HG03457 (cell line): ENCODE results near the gene WWOX.

Experiments
- ATAC-seq: cut with Tn5 transposase; IDR thresholded peaks from one replicate; pipeline ENCODE4 v1.9.1; 2021; ENCODE audit warnings: moderate number of reproducible peaks; ENCODE audit not compliant: unreplicated experiment

Gene WWOX

DNA sequence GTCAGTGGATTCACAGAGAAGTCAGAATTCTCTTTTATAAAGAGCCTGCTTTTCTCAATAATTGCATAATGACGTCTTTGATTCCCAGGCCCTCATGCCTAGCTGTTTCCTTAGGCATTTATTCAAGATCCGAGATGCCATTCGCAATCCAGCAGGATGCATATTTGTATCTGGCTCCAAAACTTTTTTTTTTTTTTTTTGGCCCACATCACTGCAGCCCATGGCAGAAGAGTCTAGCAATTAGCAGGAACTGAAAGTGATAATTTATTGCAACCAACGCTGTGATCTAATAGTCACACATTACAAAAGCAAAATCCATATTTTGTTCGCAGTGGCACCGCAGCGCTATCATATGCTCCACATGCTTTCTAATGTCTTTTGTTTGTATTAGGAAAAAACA lies 997.7 kb downstream of the WWOX start:
- ATAC-seq, result no peak

DNA sequence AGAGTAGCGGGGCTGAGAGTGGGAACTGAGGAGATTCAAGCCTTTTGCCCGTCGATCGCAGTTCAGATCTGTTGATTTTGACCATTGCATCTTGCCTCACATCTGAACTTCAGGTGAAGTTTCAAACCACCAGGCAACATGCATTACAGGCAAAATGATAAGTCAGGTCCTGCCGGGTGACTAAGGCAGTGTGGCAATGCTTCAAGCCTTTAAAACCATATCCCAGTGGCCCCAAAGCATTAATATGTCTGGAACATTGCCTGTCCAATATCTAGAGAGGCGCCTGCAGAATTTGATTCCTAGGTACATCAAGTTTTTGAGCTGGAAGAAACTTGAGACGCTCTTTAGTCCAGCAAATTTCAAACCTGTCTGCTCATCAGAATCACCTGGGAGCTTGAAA lies 998.3 kb downstream of the WWOX start:
- ATAC-seq, result no peak

DNA sequence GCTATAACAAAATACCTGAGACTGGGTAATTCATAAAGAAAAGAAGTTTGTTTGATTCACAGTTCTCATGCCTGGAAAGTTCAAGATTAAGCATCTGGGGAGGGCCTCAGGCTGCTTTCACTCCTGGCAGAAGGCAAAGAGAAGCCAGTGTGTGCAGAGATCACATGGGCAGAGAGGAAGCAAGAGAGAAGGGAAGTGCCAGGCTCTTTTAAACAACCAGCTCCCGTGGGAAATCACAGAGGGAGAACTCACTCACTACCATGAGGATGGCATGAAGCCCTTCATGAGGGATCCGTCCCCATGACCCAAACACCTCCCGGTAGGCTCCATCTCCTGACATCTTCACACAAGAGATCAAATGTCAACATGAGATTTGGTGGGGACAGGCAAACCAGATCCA lies 999.5 kb downstream of the WWOX start:
- ATAC-seq, result no peak

DNA sequence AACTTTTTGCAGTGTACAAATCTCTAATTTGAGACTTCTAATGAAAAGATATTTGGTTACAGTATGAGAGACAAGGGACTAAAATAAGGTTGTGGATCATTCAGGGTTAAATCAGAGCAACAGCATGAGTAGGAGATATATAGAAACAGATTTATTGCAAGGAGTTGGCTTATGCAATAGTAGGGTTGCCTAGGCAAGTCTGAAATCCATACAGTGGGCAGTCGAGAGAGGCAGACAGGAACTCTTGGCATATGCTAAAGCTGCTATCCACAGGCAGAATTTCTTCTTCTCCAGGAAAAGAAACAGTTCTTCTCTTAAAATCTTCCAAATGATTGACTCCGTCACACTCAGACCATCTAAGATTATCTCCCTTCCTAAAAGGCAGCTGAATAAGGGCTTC lies 1000.3 kb downstream of the WWOX start:
- no peak for ATAC-seq

DNA sequence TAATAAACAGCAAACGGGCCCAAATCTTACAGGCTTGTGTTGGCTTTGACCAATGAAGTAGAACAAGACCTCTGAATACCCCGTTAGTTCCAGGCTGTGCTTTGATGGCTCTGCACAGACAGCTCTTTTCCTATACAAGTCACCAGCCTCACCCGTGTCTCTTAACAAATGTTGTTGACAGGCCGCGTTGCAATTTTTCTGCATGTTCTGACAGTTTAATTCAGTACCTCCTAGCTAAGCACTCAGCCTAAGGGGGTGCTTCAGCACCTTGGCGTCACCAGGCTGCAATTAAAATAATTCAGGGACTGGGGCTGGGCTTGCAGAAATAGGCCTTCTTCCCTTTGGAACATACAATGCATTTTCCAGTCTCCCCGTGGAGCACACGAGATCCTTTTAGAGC lies 1001.0 kb downstream of the WWOX start:
- ATAC-seq, result no peak

DNA sequence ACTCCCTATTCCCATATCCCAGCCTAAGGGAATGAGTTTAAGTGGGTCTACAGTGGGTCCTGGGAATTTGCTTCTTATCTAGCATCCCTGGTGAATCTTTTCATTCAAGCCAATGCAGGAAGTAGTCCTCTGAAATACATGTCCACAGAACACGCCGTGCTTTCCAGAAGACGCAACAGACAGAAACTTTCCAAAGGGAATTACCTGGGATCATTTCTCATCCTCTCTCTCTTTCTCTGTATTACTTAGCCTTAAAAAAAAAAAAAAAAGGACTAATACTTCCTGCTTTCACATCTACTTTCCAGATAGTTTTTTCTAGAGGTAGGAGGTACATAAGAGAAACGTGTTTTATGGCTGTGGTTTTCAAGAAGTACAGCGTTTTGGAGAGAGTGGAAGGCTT lies 1002.0 kb downstream of the WWOX start:
- ATAC-seq, result no peak

DNA sequence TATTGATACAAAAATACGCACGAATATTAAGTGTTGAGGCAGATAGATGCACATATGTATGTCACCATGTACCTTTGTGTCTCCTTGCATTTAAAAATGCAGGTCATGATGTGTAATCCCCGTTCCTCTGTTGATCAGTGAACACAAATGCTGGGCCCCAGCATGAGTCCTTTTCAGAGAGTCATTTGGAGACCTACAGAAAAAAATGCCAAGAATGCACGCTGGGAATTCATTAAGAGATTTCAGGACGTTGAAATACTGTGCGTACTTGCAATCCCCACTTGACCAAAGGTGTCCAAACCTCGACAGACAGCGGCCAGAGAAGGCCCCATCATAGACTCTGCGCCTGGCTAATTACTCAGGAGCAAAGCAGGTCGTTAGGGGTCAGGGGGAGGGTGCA lies 1005.1 kb downstream of the WWOX start:
- no peak for ATAC-seq

DNA sequence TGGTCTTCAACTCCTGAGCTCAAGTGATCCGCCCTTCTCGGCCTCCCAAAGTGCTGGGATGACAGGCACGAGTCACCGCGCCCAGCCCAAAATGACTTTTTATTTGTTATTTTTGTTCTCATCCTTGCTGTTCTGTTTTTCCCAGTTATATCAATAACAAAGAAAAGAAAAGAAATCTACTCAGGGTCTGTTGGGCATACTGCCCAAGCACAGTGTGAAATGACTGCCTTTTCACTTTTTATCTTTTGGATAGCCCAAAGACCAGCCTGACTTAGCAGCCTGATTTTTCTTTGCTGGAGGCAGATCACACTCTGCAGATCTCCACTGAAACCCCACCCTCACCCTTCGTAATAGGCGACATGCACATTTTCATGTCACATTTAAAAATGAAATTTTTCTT lies 1007.8 kb downstream of the WWOX start:
- no peak for ATAC-seq

DNA sequence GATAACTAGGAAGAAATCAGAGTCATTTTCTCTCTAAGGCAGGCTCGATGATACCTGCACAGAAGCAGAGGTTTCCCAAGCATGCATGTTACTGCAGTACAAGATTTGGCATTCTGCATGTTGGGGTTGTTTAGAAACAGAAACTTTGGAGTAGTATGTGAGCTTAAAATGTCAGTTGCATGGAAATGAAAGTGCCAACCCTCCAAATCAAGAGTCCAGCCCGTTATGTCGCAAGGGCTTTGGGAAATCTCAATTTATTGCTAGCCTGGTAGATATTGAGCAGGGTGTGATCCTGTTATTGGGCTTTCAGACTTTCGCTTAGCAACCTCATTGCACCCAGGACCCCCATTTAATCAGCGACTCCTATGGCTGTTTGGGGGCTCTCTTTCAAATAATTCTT lies 1010.3 kb downstream of the WWOX start:
- no peak for ATAC-seq

DNA sequence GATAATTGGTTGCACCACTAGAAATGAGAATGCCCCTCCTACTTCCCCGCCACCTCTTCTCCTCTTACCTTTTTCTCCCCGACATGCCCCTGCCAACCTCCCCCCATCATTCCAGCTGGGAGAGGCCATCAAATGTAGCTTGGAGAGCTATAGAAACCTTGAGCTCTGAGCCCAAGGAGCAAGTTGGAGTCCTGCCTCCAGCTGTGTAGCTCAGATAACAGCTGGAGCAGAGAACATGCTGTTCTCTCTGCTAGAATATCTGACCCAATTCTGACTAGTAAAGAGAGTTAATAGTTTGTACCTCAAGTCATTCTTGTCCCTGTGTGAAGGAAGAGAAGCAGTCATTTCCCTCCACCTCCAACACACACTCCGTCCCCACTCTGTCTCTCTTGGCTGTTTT lies 1010.8 kb downstream of the WWOX start:
- no peak for ATAC-seq

DNA sequence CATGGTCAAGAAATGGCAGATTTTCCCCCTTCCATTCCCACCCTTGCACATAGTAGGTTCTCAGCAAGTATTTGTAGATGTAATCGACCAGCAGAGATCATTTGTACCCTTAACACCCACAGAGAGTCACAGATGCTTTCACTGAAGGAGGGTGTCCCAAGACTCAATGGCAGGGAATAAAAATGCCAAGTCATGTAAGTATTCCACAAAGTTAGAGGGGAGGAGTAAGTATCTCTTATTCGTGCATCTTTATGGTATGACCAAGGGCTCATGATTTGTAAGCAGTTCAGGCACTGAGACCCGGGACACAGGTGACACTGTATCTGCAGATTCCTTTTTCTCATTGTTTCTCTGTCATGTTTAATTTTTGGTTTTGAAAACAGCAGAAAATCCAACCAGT lies 1011.5 kb downstream of the WWOX start:
- ATAC-seq, result no peak

DNA sequence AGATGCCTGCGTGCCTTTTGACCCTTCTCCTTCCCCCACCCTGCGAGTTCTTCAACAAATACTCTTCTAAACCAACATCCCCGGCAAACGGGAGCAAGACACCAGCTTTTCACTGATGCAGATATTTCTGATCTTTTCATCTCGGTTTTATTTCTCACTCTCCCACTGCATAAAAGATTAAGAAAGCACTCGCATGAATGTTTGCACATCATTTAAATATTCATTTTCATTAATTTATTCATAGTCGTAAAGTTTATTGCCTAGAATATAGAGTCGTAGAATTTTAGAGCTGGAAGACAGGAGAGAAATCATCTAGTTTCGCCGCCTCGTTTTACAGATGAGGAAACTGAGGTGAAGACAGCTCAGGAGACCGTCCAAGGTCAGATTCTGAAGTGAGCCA lies 1013.0 kb downstream of the WWOX start:
- ATAC-seq, result no peak

DNA sequence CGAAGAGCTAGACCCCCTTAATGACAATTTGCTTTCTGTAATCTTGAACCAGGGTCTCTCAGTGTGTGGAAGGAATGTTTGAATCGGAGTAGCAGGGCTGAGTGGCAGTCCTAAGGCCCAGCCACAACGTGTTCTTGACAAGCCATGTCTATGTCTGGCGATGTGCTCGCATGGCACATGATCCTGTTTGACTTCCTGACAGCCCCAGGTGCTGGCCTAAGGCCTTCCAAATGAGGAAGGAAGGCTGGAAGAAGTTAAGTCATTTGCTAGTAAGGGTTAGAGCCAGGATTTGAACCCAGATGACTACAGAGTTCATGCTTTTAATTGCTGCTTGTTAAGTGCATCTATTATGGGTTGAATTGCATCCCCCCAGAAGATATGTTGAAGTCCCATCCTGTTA lies 1014.4 kb downstream of the WWOX start:
- no peak for ATAC-seq

DNA sequence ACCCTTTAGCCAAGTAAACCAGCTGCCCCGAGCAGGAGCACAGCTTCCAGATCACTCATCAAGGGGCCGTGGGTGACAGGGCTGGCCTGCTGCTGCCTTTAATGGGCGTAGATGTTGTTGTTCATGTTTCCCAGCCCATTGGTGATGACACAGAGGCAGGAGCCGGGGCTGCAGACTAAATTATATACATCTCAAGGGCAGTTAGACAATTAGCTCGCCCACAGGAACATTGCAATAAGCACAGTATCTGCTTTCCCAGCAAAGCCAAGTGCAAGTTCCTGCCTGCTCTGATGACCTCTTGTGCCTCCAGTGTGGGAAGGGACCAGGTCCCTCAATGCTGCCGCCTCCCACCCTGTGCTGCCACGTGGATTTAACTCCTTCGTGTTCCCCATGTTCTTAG lies 1015.3 kb downstream of the WWOX start:
- ATAC-seq, result no peak

DNA sequence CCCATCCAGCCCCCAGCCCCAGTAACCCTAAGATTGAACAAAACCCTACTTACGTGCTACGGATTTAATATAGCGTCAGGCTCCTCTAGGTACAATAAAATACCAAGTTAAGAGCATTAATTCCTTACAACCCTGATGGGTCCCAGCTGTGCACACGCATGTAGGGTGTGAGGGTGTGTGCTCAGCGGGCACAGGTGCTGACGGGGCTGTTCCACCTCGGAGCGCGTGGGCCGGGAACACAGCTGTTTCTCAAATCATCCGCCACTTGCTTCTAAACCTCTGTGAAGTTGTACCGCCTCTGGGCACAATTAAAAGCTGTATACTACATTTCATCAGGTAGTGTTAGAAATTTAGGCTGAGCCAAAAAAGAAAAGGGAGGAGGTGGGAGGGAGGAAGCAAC lies 1022.5 kb downstream of the WWOX start:
- no peak for ATAC-seq

DNA sequence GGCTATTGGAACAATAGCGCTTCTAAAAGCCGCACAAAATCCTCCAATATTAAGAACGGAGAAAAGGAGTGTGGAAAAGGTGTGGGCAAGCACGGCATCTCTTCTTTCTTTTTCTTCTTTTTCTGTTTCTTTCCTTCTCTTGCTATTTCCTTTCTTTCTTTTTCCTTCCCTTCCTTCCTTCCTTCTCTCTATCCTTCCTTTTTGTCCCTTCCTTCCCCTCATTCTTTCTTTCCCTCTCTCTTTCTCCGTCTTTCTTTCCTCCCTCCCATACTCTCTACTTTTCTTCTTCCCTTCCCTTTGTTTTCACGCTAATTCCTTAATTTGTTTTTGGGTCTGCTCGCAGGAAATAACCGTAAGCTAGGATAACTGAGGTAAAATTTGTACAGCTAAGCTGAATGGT lies 1022.9 kb downstream of the WWOX start:
- ATAC-seq, result no peak

DNA sequence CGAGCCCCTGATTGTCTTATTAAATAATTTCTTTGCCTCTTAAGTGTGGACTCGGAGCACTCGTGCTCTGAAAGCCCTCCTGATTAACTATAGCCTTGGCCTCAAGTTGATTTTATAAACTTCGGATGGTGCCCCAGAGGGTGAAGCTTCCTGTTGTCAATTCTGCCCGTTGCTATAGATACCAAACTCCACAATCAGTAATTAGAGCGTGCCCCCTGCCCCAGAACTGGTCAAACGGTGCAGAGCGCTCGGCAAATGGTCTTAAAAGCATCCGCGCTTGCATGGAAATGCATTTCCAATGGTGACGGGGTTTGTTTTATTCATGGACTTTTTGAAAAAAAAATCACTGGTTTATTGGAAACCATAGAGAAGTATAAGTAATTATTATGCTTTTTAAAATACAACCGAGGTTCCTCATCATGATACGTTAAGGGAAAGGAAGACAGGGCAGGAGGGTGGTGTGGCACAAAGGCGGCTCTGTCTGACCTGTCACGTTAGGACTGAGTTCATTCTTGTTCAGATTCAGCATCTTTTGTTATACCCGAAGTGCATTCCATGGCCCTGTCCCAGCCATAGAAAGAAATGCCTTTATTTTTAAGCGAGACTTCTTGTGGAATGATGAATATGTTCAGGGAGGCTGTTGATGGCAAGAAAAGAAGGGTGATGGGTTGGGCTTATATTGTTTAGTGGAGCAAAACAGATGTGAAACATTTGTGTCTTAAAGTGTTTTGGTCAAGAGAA lies 1024.7 kb downstream of the WWOX start:
- no peak for ATAC-seq

DNA sequence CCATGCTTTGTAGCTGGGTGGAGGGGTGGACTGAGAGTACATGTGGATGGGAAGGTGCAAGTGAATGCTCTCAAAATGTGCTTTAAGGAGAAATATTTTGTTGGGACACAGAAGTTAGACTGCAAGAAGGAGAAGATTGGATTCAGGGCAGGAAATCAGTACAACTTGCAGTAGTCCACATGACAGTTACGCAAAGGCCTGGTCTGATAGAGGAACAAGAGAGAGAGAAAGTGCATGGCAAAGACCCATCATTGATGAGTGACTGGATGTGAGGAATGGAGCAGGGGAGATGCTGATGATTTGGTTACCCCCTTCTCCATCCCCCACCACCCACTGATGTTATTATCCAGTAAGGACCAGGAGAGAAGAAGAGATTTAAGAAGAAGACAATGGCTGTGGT lies 1028.3 kb downstream of the WWOX start:
- no peak for ATAC-seq

DNA sequence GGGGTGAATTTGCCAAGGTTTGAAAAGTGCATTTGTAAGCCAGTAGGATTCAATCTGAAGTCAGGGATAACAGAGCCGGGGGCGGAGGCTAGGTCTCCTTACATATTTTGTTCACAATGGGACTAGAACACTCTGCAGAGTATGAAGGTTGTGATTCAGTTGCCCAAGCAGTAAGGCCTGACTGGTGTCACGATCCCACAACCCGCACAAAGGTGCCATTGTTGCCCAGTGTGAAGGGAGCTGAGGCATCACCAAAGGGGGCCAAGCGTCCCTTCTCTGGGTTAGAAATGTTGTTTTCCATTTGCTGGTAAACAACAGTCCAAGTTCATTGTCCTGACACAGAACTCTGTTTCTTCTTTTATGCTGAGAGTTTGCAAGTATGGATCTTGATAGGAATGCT lies 1029.3 kb downstream of the WWOX start:
- ATAC-seq, result no peak

DNA sequence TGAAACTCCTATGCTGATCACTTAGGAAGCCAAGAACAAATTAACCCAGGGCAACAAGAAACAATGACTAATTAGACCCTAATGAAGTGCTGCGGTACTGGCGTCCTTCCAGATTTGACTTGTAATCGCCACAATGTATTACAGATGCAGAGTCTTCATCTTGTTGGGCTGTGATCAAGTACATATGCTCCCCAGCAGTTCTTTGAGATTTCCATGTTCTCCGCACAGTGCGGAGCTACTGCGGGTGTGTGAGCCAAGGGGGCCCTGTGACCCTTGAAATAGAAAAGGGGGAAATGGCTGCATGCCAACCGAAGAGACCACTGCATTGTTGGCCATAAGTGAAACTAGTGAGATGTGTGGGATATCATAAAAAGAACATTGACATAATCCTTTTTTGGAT lies 1031.2 kb downstream of the WWOX start:
- ATAC-seq, result no peak

DNA sequence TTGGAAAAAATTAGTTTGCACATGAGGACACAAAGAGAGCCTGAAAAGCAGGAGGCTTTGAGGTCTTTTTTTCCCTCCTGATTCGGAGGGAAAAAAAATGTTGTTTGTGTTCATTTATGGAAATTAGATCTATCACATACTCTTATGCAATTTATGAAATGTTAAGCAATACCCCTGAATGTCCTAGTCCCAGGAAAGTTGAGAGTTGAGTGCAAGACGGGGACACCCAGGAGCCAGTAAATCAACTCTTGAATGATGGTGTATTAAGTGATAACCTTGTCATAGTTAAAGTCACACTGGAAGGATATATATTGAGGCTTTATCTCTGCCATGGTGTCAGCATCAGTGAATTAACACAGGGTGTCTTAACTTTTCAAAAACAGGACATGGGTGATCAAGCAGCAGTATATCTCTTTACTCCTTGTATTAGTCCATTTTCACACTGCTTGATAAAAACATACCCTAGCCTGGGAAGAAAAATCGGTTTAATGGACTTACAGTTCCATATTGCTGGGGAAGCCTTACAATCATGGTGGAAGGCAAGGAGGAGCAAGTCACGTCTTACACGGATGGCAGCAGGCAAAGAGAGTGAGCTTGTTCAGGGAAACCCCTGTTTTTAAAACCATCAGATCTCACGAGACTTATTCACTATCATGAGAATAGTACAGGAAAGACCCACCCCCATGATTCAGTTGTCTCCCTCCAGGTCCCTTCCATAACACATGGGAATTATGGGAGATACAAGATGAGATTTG lies 1032.0 kb downstream of the WWOX start:
- no peak for ATAC-seq

DNA sequence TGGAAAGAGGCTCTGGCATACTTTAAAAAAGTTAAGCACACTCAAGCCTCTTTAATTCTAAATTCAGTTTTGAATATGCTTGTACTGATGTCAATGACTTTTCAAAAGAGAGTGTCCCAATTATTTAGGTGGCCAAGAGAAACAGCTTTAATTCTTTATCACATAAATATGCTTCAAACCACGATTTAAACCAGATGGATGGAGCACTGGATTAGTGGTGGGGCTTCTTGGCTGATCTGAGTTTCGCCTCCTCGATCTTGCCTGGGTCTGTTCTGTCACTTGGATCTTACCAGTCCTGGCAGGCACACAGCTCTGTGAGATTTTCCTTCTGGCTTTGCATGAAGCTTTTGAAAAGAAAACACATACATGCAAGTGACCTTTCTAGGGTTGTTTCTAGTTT lies 1033.2 kb downstream of the WWOX start:
- ATAC-seq, result no peak

DNA sequence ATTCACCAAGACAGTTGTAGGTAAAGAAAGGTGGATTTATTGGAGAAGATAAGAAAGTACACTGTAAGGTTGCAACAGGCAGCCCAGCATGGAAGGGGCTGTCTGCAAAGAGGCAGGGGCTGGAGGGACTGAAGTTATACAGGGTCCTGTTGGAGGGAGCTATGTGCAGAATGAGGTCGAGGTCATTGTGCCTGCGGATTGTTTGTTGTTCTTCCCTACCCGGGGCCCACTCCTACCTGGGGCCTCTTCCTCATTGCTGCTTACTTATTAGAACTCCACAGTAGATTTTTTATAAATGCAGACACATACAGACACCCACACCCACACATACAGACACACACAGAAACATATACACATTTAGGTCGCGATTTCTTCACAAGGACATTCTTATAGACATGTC lies 1034.8 kb downstream of the WWOX start:
- no peak for ATAC-seq
